IPS-NIHi7 (cell line): ENCODE results near the gene PSG11.
"Not testable (repeated sequence)": the region's sequence is repeated elsewhere in the genome, so short reads cannot be mapped to it uniquely, and the experiment has no call there.

Experiments used
- DNase-seq: peaks from one replicate; pipeline ENCODE4 v3.0.0; 2012; ENCODE audit warnings: mixed read lengths; ENCODE audit errors: extremely low spot score

The PSG11 gene

GRCh38 chr19:42989186-42989585 is 37.1 kb downstream of the PSG11 start:
- not testable (repeated sequence) for DNase-seq

DNA sequence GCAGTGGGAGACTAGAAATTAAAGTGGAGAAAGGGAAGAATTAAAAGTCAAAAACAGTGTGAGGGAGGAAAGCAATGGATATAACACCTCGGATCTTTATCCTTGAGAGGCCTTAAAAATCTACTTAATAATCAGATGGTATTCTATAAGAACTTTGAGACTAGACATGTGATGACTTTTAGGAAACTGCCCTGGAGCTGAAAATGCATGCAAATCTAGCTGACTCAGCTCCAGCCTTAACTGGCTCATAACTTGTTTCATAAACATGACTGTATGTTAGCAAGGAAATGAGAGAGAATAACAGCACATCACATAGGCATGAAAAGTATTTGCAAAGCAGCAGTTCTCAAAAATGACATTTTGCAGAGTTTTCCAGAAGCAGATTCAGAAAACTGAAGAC is 38.1 kb downstream of the PSG11 start:
- not testable (repeated sequence) for DNase-seq

DNA sequence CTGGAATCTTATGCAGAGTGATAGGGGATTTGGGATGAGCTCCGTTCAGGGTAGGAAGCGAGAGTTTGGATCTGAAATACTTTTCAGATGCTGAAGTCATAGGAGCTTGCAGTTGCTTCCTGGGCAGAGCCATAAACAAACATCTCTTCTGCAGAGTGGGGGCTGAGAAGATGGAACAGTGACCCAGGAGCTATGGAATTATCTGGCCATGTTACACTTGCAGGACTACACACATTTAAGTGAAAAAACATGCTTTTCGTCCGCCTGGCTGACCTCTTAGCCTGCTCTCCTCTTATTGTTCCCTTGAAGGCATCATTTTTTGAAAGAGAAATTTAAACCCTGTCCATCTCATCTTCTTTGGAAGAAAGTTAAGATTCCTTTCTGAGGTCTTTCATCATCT is 40.7 kb downstream of the PSG11 start:
- DNase-seq, result no peak

DNA sequence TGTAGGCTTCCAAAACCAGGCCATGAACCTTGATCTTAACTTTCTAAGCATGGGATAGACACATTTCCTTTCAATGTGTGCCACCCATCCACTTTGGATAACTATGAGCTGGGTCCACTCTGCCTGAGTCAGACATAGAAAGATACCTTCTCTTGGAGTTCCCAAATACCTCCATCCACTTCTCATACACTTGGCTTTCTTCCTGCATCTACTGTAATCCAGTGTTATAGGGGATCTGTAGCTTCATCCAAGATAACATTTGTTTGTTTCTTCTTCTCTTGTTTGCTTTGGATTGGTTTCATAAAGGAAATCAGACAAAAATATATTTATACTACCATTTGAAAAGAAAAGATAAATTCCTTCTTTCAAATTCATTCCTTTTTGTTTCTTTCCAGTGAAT is 44.2 kb downstream of the PSG11 start:
- DNase-seq, result not testable (repeated sequence)

GRCh38 chr19:42971451-42971850 is 54.8 kb downstream of the PSG11 start:
- not testable (repeated sequence) for DNase-seq

- DNase-seq, result no peak
Observed at GRCh38 chr19:42965176-42965575, 61.1 kb downstream of the PSG11 start.

- no peak for DNase-seq
Observed at GRCh38 chr19:42961119-42961518, 65.2 kb downstream of the PSG11 start.
